Measurements from ENCODE around the gene UBR3.
"Not testable (repeated sequence)": the region's sequence is repeated elsewhere in the genome, so short reads cannot be mapped to it uniquely, and the experiment has no call there.

- not testable (repeated sequence) for TF ChIP-seq CTCF (conservative IDR thresholded peaks at IDR 0.05 in 1 of 2, IDR thresholded peaks at IDR 0.05 in 1 of 2; ENCODE audit: extremely low read depth in 1 of 2, insufficient read depth in 1 of 2, low read depth in 1 of 2, low read length in 2 of 2); EZH2 (IDR thresholded peaks at IDR 0.05; ENCODE audit: borderline replicate concordance, low read length)
These were observed 130.0 kb downstream of the UBR3 start for GRCh38 chr2:169957219-169957618.

All from mammary epithelial cell (primary cell).